Cerebellar nuclear complex (tissue), 1 donor: ENCODE data around the gene BABAM1.

Source experiments
- DNase-seq, 2 experiments: peaks; one replicate each; lab custom pipeline; 2025; lab: John Stamatoyannopoulos, UW

The BABAM1 gene

DNA sequence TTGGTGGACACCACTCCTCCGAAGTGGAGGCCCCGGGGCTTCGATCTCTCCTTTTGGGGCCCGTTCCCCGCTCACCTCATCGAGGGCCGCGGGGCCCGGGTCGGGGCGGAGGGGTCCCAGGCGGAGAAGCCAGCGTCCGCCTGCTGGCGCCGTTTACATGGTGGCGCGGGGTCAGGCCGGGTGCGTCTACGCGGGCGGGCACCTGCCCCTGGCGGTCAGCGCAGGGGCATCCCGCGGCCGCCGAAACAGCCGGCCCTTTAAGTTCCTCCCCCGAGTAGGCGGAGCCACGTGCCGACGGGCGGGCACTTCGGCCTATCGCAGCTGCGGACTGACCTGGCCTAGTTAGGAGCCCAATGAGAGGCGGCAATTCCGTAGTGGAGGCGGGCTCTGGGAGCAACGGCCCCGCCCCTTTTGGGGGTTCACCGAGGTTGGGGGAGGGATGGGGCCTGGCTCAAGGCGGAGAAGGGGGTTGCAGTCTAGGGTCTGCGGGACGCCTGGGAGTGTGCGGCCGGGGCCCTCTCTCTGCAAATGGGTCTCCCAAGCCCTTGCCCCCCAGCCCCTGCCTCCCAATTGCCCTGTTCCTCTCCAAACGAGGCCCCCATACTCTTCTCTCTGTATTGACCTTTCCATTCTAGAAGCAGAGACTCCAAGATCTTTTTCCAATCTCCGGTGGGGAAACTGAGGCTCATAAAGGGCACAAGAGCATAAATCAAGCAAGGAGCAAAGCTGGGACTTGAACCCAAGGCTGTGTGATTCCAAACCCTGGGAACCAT is 36.1 kb downstream of the BABAM1 start, which contains the start of gene ABHD8:
ABHD8 (minus strand) TSS at position 259 of the 773 bp plus-strand sequence. CDS start 1,809 bp downstream, outside the sequence.
- peak; percentile 60 to 95 for DNase-seq

DNA sequence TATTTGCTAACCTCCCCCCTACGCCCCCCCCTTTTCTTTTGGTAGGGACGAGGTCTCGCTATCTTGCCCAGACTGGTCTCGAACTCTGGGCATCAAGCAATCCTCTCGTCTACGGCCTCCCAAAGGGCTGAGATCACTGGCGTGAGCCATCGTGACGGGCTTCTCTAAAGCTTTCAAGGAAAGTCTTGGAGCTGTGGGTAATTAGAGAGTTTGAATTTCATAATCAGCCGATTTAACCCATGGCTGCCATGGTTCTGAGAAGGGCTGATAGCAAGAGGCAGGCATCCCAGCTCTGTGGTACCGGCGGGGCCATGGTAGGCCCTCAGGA is 36.7 kb downstream of the BABAM1 start:
- no peak for DNase-seq

DNA sequence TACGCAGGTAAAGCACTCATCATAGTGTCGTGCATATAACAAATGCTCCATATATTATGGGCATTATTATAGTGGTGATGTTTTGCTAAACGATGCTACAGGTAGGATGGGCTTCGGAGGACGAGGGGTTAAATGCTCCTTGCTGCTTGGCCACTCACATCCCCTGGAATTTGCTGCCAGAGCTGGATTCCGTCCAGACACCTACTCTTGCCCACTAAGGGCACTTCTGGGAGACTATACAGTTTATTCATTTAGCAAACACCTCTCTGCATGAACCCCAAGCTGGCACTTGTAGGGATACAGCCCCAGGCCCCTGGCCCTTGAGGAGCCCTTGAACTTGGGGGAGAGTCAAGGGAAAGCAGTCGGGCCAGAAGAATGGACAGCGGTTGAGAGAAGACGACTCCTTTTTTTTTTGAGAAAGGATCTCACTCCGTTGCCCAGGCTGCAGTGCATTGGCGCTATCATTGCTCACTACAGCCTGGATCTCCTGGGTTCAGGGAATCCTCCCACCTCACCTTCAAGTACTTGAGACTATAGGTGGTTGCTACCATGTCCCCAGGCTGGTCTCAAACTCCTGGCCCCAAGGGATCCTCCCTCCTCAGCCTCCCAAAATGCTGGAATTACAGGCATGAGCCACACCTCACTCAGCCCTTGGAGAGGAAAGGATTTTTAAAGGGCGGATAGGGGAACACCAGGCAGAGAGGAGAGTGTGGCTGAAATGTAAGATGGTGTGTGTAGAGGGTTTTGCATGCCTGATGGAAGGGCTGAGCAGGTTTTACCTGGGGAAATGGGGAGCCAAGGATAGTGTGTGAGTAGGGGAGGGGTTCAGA is 37.4 kb downstream of the BABAM1 start:
- no peak for DNase-seq

DNA sequence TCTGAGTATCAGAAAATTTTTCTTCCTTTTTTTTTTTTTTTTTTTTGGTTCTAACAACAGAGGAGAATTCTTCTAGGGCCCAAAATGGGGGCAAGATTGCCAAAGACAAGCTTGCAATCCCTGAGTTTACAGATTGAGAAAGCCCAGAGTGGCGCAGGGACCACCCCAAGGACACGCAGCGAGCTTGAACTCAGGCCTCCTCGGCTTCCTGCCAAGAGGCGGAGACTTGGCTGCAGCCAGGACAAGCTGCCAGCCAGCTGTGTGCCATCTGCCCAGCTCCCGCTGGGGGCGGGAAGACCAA is 37.9 kb downstream of the BABAM1 start:
- no peak for DNase-seq

DNA sequence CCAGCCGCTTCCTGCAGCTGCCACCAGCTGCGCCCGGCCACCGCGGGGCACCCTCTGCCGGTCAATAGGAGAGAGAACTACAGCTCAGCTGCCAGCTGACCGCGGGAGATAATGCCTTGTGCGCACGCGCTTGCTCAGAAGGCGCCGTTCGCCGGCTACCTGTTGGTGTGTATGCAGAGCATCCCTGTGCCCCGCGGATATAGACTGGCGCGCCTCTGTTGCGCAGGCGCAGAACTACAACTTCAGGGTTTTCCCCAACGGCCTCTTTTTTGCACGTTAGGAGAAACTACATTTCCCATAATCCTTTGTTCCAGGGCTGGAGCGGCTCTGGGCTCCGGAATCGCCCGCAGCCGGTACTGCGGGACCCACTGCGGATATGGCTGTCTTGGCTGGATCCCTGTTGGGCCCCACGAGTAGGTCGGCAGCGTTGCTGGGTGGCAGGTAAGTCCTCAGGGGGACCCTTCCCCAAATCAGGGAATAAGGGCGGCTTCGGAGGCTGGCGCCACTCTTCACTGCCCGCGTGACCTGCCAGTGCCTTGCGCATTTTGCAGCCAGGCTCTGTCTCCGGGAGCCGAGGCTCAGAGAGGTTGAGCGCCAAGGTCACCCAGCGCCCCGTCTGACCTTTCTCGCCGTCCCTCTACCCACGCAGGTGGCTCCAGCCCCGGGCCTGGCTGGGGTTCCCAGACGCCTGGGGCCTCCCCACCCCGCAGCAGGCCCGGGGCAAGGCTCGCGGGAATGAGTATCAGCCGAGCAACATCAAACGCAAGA is 38.5 kb downstream of the BABAM1 start, which contains the start of gene MRPL34:
MRPL34 (plus strand) TSS at position 356 of the 768 bp plus-strand sequence; CDS start at position 377, 21 bp downstream.
- peak; percentile 82 to 96 for DNase-seq

DNA sequence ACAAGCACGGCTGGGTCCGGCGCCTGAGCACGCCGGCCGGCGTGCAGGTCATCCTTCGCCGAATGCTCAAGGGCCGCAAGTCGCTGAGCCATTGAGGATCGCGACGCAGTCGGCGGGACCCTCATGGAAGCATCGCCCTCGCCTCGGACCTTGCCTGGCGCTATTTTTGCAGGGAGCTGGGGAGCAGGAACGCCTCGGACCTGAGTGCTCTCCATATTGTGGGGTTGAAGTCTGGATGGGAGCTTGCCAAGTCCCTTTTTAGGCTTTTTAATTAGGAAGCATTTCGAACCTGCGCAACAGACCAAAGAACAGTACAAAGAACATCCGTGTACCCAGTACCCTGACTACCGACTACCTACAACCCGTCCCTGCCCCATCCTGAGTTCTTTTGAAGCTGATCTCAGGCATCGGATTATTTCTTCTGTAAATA is 39.1 kb downstream of the BABAM1 start:
- no peak for DNase-seq

DNA sequence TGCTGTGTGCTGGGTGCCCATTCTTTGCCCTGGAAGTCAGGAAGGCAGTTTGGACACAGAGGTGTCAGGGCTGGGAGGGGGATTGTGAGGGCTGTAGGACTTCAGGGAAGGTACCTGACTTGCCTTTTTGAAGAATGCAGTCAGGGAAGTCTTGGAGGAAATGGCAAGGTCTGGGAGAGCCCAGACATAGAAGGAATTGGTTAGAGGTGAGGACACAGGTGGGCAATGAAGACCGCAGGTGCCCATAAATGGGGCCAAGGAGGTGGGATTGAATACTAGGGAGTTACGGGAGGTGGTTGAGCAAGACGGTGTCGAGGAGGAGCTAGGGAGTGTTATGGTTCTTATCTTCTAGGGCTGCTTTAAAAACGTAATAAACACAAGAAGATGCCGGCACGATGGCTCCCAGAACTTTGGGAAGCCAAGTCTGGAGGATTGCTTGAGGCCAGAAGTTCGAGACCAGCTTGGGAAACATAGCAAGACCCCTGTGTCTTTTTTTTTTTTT is 40.7 kb downstream of the BABAM1 start:
- no peak for DNase-seq

DNA sequence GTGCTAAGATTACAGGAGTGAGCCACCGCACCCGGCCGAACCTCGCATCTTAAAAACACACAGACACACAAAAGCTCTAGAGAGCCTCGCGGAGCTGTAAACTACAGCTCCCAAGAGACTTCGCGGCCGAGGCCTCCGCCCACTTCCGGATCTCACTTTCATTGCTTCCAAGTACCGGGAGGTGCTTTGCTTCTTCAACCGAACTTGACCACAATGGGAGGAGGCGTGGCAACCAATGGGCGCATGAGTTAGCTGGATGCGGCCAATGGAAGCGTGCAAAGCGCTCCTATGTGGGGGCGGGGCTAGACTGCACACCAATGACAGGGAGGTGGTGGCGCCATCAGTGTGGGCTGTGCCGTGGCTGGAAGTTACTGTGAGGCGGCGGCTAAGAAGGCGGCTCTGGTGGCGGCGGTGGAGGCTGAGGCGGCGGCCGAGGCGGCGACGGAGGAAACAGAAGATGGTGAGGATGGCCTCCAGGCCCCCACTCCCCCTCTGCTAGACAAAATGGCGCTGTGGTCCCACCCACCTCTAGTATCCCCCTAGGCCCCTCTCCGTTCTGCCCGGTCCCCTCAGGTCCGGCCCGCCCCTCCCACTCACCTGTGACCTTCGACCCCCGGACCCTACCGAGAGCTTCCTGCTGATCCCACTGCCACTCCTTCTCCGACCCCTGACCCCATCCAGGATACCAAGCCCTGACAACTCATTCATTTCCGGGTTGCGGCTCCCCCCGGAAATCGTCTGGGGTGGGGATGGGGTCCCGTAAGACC is 42.1 kb downstream of the BABAM1 start, which contains the start of gene DDA1:
DDA1 (plus strand) TSS at position 366 of the 767 bp plus-strand sequence; CDS start at position 458, 92 bp downstream.
- peak; percentile 96 to 99 for DNase-seq

DNA sequence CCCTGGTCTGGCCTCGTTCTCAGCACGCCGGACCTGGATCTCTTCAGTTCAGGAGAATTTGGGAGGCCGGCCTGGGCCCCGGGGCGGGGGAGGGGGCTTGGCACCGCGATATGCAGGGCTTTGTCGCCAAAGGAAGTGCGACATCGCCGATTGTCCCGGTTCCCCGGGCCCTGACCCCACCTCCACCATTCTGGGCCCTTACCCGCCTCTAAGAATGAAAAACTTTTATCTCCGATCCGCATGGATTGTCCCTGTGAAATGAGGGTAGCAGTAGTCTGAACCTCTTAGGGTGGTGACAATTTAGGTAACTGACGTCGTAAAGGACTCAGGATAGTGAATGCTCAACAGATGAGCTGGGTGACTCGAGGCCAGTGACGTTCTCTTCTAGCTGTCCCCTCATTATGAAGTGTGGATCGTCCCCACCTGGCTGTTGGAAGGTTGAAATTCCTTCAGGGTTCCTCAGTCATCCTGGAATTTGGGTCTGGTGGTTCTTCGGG is 42.8 kb downstream of the BABAM1 start:
- no peak for DNase-seq

DNA sequence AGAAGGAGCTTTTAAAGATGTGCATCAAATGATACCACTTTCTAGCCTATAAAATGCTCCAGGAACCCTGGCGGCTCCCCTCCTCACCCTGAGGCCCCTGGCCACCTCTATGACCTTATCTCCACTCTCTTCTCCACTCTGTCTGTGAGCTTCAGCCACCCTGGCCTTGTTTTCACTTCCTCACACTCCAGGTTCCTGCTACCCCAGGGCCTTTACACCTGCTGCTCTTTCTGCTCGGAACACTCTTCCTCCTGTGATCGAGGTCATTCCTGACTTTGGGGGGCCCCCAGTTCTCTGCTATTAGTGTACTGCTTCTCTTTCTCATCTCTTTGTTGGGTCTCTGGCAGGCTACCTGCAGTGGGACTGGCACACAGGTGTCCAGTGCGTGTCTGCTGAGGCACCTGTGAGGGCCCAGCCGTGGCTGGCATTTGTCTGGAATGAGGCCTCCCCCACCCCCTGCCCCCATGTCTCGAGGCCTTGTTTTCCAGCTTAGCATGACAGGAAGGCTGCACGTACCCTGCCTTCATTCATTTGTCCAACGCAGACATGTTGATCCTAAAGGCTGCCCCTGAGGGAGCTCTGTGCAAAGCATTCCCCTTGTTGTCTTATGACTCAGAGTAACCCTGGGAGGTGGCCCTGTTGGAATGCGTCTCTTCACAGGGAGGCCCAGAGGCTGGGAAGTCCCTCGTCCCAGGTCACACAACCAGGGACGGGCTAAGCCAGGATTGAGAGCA is 44.4 kb downstream of the BABAM1 start:
- DNase-seq, result no peak

DNA sequence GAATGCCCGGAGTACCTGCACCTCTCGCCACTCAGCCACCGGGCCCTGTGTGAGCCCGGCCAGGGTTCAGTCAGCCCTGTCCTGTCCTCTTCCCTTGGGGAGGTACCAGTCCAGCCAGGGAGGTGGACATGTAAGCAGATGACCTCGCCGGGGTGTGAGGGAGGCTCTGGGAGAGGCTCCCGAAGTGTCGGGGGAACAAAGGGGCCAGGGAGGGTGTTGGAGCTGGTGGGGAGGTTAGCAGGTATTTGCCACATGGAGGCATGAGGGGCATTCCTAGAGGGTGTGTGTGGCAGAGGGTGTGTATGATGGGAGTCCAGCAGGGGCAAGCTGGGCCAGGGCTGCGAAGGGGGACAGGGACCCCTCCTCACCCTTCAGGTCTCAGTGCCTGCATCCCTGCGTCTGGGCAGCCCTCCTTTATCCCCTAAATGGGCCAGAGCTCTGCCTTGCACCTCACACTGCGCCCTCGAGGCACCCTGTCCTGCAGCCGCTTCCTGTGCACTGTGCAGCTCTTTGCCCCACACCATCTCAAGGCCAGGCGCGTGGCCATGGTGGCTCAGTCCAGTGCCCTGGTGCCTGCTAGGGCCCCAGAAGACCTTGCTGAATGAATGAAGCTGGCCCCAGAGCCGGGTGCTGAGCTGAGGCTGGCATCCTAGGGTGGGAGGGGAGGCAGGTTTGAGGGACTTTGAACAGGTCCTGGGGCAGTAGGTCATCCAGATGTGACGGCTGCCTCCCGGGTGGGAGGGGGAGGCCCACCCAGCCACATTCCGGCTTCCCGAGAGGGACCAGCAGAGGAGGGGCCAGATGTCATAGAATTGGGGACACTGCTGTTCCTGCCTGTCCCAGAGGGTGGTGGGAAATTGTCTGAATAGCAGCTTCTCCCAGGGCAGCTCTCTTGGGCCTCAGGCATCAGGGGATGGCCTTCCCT is 45.2 kb downstream of the BABAM1 start:
- DNase-seq, result no peak

DNA sequence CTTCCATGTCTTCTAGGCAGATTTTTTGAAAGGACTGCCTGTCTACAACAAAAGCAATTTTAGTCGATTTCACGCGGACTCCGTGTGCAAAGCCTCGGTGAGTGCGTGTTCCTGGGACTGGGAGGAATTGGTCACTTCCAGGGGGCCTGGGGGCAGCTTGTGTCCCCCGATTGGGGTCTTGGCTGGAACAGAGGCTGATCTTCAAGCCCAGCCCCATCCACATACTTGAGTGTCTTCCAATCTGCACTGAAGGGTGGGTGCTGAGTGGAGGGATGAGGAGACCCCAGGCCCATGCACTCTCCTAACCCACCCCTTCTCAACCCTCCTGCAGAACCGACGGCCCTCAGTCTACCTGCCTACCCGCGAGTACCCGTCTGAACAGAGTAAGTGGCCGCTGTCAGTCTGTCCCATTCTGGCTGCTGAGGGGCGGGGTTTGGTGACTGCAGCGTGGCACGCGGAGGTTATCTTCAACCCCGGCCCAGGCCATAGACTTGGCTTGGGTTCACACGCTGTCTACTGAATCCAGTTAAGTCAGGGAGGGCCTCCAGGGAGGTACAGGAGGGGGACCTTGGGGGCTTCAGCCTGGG is 46.9 kb downstream of the BABAM1 start:
- DNase-seq, result no peak

DNA sequence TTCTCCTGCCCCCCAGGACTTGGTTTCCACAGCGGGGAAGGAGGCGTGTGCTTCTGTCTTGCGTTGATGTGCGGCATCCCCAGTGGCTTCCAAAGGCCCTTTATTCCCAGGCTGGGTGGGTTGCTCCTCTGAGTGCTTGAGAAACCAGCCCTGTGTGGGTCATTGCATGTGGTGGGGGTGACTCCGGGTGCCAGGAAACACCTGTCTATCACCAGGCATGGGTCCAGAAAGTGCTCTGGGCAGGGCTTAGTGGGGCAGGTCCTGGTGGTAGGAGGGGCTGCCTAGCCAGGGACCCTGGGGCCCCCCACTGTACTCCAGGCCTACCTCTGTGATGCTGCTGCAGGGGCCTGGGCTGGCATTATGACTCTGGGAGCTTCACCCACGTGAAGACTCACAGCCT is 51.7 kb downstream of the BABAM1 start:
- no peak for DNase-seq

DNA sequence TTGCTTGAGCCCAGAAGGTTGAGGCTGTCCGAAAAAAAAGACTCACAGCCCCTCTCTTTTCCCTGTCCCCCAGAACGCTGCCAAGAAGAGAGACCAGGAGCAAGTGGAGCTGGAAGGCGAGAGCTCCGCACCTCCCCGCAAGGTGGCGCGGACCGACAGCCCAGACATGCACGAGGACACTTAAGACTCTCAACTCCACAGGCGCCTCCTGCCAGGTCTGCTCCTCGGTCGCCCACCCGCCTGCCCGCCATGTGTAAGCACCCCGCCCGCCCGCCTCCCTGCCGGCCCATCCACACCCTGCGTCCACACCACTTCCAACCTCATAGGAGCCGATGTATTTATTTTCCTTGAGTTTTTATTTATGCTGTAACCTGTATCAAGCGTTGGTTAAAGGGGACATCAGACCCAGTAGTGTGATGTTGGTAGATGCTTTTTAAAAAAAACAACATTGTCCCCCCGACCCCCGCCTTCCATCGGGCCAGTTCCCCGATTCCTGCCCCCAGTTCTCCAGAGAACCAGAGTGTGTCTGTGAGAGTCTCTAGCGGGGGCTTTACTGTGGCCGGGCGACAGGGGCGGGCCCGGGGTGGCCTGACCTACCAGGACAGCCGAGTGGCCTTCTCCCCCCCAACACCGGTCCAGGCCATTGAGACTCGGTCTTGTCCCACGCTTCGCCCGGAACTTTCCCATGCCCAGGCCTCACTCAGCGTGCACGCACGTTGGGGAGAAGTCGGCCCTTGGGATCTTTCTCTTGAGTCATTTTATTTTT is 52.4 kb downstream of the BABAM1 start:
- DNase-seq, result no peak

DNA sequence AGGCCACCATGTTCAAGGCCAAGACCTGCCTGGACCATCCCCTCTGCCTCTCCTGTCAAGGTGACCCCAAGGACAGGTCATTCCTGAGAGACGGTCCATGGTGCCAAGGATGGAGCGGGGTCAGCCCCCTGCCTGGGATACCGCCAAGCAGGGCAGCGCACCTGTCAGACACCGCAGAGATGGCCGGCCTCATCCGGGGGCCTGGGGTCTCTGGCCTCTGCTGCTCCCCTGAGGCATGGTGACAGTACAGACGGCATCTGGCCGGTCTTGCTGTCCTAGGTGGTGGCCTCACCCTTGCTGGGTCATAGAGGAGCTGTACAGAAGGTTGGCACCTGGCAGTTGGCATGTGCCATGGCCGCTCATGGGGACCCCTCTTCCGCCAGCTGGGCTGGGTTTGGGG is 53.2 kb downstream of the BABAM1 start:
- DNase-seq, result no peak

DNA sequence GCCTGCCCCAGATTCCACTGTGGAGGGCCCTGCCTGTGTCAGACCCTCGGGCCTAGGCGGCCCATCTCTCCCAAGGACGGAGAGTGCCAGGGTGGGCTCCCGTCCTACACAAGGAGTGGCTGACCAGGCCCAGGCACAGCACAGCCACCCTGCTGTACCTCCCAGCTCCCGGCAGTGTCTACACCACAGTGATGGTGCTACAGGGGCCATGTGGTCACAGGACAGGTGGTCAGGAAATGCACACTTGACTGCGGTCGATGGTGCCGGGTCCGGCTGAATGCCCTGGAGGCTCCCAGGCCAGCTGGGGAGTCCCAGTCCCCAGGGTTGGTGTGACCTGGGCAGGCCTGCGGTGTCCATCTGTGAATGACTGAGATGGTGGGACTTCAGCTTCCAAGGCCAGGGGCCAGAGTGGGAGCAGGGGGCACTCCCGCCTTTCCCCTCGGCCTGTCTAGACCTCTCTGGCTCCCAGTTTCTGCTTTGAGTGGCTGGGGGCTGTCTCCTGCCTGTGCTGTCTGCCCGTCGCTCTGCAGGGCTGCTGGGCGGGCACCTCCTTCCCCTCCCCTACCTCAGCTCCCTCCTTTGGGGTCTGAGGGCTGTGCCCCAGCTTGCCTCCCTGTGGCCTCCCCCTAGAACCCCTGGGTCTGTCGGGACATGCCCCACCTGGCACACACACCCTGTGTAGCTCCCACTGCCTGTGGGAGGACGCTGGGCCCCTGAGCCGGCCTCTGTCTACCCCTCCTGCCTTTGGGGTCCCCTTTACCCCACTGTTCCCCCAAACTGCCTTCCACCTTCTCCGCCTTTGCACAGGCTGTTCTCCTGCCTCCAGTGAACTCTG is 54.6 kb downstream of the BABAM1 start:
- no peak for DNase-seq

DNA sequence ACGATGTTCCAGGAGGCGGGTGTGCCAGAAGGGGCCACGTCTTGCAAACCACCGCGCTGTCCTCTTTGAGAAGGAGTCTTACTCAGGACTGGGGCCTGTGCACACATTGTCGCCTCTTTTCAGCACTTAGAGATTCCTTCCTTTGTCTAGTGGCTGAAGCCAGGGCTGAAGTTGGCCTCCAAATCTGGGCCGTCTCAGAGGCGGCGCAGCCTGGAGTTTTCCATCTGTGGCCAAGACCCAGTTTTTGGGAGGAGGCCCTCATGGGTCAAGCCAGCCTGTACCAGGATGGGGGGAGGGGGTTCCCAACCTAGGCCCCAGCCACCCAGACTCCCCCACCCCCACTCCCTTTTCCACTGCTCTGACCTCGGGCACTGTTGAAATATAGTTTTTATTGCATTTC is 55.6 kb downstream of the BABAM1 start:
- DNase-seq, result no peak
